B cell (primary cell): Measurements from ENCODE around the gene ADH6. TPM values are rescaled to one million over a fixed set of nuclear protein-coding genes. Genes with fewer than 3 reads are reported as not detected.

Source experiments
- ATAC-seq: fragments of 200-7000 bp; cut with Tn5 transposase; one replicate; pipeline ENCODE4 v1.10.0; 2021; ENCODE audit warnings: low read depth, mild to moderate bottlenecking, moderate number of reproducible peaks, moderate library complexity
- CTCF ChIA-PET: fragments of 350-600 bp; sonication (Branson Sonifier 250); formaldehyde crosslinking; loops from one replicate; lab custom pipeline; 2021; ENCODE audit warnings: antibody characterized with exemption, inconsistent platforms; lab: Charles Lee
- POLR2A ChIA-PET: fragments of 350-600 bp; sonication (Branson Sonifier 250); formaldehyde crosslinking; loops from one replicate; lab custom pipeline; 2021; ENCODE audit warnings: antibody characterized with exemption; lab: Charles Lee
- DNase-seq: peaks from one replicate; pipeline ENCODE4 v3.0.0; 2013
- H2AFZ ChIP-seq: 2 replicates; pipeline ENCODE4 v1.6.1; 2012; ENCODE audit warnings: mild to moderate bottlenecking, low read depth, low read length; ENCODE audit not compliant: insufficient read depth, poor library complexity, severe bottlenecking
- H3K27ac ChIP-seq, 2 donors: 1 replicate in 1 of 2; 2 replicates in 1 of 2; pipeline ENCODE4 v1.5.1; 2012 to 2013; ENCODE audit warnings: low read length in 2 of 2, mild to moderate bottlenecking in 2 of 2, moderate library complexity in 1 of 2
- H3K27me3 ChIP-seq, 4 experiments: fragments of 200-600 bp in 1 of 4; sonication (generic) in 1 of 4; replicated peaks in 1 of 4; 1 replicate in 2 of 4; 2 replicates in 2 of 4; pipeline versions ENCODE4 v1.6.1 to v1.7.0; 2013 to 2016; ENCODE audit warnings: low read length in 3 of 4, mild to moderate bottlenecking in 2 of 4, mixed read lengths in 1 of 4, moderate library complexity in 1 of 4; ENCODE audit not compliant: insufficient read depth in 4 of 4, control insufficient read depth in 3 of 4; ENCODE audit errors: control extremely low read depth in 1 of 4
- H3K36me3 ChIP-seq, 2 experiments: replicated peaks in 1 of 2; 1 replicate in 1 of 2; 2 replicates in 1 of 2; pipeline versions ENCODE4 v1.6.1 to v1.7.1; 2013; ENCODE audit warnings: low read length in 1 of 2; ENCODE audit not compliant: insufficient read depth in 2 of 2, control insufficient read depth in 1 of 2; ENCODE audit errors: control extremely low read depth in 1 of 2, extremely low read depth in 1 of 2
- H3K4me1 ChIP-seq, 2 donors: fragments of 200-600 bp in 1 of 2; sonication (generic) in 1 of 2; 1 replicate in 1 of 2; 2 replicates in 1 of 2; pipeline versions ENCODE4 v1.5.1 to v1.6.1; 2013 to 2017; ENCODE audit warnings: low read length in 2 of 2; ENCODE audit not compliant: control insufficient read depth in 2 of 2, insufficient read depth in 2 of 2
- H3K4me2 ChIP-seq: replicated peaks from 2 replicates; pipeline ENCODE3; 2012; ENCODE audit warnings: mild to moderate bottlenecking, low read depth, low read length; ENCODE audit not compliant: poor library complexity, severe bottlenecking
- H3K4me3 ChIP-seq, 5 experiments: fragments of 200-600 bp in 1 of 5; sonication (generic) in 1 of 5; 1 replicate in 3 of 5; 2 replicates in 2 of 5; pipeline versions ENCODE4 v1.5.1 to v1.7.0; 2011 to 2016; ENCODE audit warnings: low read length in 4 of 5, mild to moderate bottlenecking in 4 of 5, low read depth in 2 of 5, control low read depth in 1 of 5, moderate library complexity in 1 of 5; ENCODE audit not compliant: insufficient read depth in 1 of 5; ENCODE audit errors: control extremely low read depth in 1 of 5, extremely low read depth in 1 of 5
- H3K79me2 ChIP-seq: fragments of 200-600 bp; sonication (generic); one replicate; pipeline ENCODE4 v1.6.0; 2016; ENCODE audit warnings: low read length; ENCODE audit not compliant: control insufficient read depth, insufficient read depth
- H3K9ac ChIP-seq: fragments of 200-600 bp; sonication (generic); 2 replicates; pipeline ENCODE4 v1.6.1; 2017; ENCODE audit warnings: mild to moderate bottlenecking, low read length, moderate library complexity
- H3K9me3 ChIP-seq, 3 donors: one replicate each; pipeline versions ENCODE4 v1.6.1 to v1.7.1; 2013; ENCODE audit warnings: low read length in 2 of 3; ENCODE audit not compliant: control insufficient read depth in 2 of 3, insufficient read depth in 1 of 3; ENCODE audit errors: control extremely low read depth in 1 of 3
- H4K20me1 ChIP-seq: 2 replicates; pipeline ENCODE4 v1.6.0; 2012; ENCODE audit warnings: mild to moderate bottlenecking, low read length; ENCODE audit not compliant: insufficient read depth, control insufficient read depth, poor library complexity, severe bottlenecking
- H3K27ac Mint-ChIP-seq: one replicate; pipeline ENCODE4 v1.8.0; 2021; ENCODE audit warnings: mixed read lengths
- H3K27me3 Mint-ChIP-seq: one replicate; pipeline ENCODE4 v1.8.0; 2021; ENCODE audit warnings: mixed read lengths
- H3K4me1 Mint-ChIP-seq: one replicate; pipeline ENCODE4 v1.8.0; 2021; ENCODE audit warnings: mixed read lengths
- H3K4me3 Mint-ChIP-seq: one replicate; pipeline ENCODE4 v1.8.0; 2021; ENCODE audit warnings: mixed read lengths
- H3K9me3 Mint-ChIP-seq: one replicate; pipeline ENCODE4 v1.8.0; 2022; ENCODE audit warnings: mixed read lengths; ENCODE audit not compliant: insufficient read depth
- EZH2 ChIP-seq: IDR thresholded peaks from 2 replicates; pipeline ENCODE4 v1.6.1; 2012; ENCODE audit warnings: borderline replicate concordance, low read depth, mild to moderate bottlenecking, moderate library complexity, low read length; ENCODE audit not compliant: insufficient read depth, poor library complexity, severe bottlenecking
- WGBS: methylation state at CpG from one replicate; pipeline ENCODE4 v1.1.5; 2013; ENCODE audit warnings: missing lambda C conversion rate; ENCODE audit not compliant: insufficient coverage; 5-methylcytosine and 5-hydroxymethylcytosine counted together
- intact Hi-C: fragments of 100-400 bp; cut with micrococcal nuclease; formaldehyde crosslinking; loops from one replicate; pipeline ENCODE4 v1.10.0; 2022
- polyA plus RNA-seq: library from polyadenylated mRNA; depleted of rRNA; stranded (reverse); fragments of >200 nt; gene quantifications from 2 replicates; pipeline ENCODE4 v1.2.3, GENCODE V29; 2012
- total RNA-seq, 2 donors: library from RNA; stranded (reverse); fragments of 120-200 nt in 1 of 2; gene quantifications; 1 replicate in 1 of 2; 2 replicates in 1 of 2; pipeline versions ENCODE4 v1.2.3 to v1.2.4, GENCODE V29; 2013 to 2022
- TF ChIP-seq, protein P1 (sequence below): fragments of 200-600 bp; IDR thresholded peaks from one replicate; pipeline ENCODE4 v1.8.0; 2022; ENCODE audit warnings: antibody characterized with exemption, mild to moderate bottlenecking

ADH6 gene
- total and polyA plus RNA-seq, 2 donors (not counting 1 experiment from before 2014, with no cell fraction given): not detected

- Histone ChIP-seq H3K9ac (no peak overlapping the region), H3K79me2 (no peaks in the 10 kb centered on the region), H4K20me1 (no peaks in the 10 kb centered on the region), H3K4me2 (no peak overlapping the region), H3K9me3 (peaks cover 0 to 16% (median 4%) of the 10 kb centered on the region in 3 donors), H2AFZ (no peak overlapping the region), H3K4me3 (no peak overlapping the region), H3K36me3 (no peaks in the 10 kb centered on the region), H3K4me1 (no peaks in the 10 kb centered on the region), H3K27me3 (no peaks in the 10 kb centered on the region), H3K27ac (no peak overlapping the region)
- intact Hi-C loops: no loop called here
- ChIA-PET POLR2A (no interaction called here), CTCF (no interaction called here)
- Mint-ChIP-seq H3K9me3 (peaks cover 12% of the 10 kb centered on the region), H3K27me3 (no peaks in the 10 kb centered on the region), H3K4me3 (no peak overlapping the region), H3K4me1 (no peaks in the 10 kb centered on the region), H3K27ac (no peak overlapping the region)
- WGBS: no CpG with 5 or more reads among the region's 1 CpG
- ATAC-seq (no peak), DNase-seq (no peak)
- no peak for TF ChIP-seq EZH2
- TF ChIP-seq, protein P1, sequence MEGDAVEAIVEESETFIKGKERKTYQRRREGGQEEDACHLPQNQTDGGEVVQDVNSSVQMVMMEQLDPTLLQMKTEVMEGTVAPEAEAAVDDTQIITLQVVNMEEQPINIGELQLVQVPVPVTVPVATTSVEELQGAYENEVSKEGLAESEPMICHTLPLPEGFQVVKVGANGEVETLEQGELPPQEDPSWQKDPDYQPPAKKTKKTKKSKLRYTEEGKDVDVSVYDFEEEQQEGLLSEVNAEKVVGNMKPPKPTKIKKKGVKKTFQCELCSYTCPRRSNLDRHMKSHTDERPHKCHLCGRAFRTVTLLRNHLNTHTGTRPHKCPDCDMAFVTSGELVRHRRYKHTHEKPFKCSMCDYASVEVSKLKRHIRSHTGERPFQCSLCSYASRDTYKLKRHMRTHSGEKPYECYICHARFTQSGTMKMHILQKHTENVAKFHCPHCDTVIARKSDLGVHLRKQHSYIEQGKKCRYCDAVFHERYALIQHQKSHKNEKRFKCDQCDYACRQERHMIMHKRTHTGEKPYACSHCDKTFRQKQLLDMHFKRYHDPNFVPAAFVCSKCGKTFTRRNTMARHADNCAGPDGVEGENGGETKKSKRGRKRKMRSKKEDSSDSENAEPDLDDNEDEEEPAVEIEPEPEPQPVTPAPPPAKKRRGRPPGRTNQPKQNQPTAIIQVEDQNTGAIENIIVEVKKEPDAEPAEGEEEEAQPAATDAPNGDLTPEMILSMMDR: no peak
Observed at GRCh38 chr4:99186029-99186428, 33.0 kb downstream of the ADH6 start.

GRCh38 chr4:99185581-99185980, 33.5 kb downstream of the ADH6 start:
- H3K4me1 ChIP-seq: no peaks in the 10 kb centered on the region
- H3K36me3 ChIP-seq: no peaks in the 10 kb centered on the region
- ATAC-seq (no peak), DNase-seq (no peak)
- Mint-ChIP-seq H3K27ac (no peak overlapping the region), H3K9me3 (peaks cover 12% of the 10 kb centered on the region), H3K4me1 (no peaks in the 10 kb centered on the region), H3K27me3 (no peaks in the 10 kb centered on the region), H3K4me3 (no peak overlapping the region)
- no peak overlapping the region for H3K4me3 ChIP-seq
- WGBS: 100% methylated on average over 1 of the region's 2 CpGs
- intact Hi-C loops: no loop called here
- no peaks in the 10 kb centered on the region for H3K27me3 ChIP-seq
- no peak overlapping the region for H3K9ac ChIP-seq
- CTCF ChIA-PET: no interaction called here
- H3K9me3 ChIP-seq: peaks cover 0 to 12% (median 4%) of the 10 kb centered on the region in 3 donors
- no peaks in the 10 kb centered on the region for H3K79me2 ChIP-seq
- POLR2A ChIA-PET: no interaction called here
- H3K4me2 ChIP-seq: no peak overlapping the region
- TF ChIP-seq, protein P1: no peak
- TF ChIP-seq EZH2: no peak
- H3K27ac ChIP-seq: no peak overlapping the region
- H2AFZ ChIP-seq: no peak overlapping the region
- no peaks in the 10 kb centered on the region for H4K20me1 ChIP-seq
